Measurements from ENCODE around the gene PKN1. TPM values are rescaled to one million over a fixed set of nuclear protein-coding genes. Genes with fewer than 3 reads are reported as not detected.

The PKN1 gene
- total RNA-seq, 3 donors from 2014 or later (not counting 1 experiment from before 2014, with no cell fraction given): 323 to 351 (median 350) TPM

- Histone ChIP-seq H3K4me1 (ENCODE audit: control insufficient read depth, insufficient read depth, low read length) (peaks cover 39% of the 10 kb centered on the region), H3K9me3 (ENCODE audit: control insufficient read depth, insufficient read depth, low read length) (no peaks in the 10 kb centered on the region), H3K36me3 (ENCODE audit: control insufficient read depth, insufficient read depth, low read length) (peaks cover 66% of the 10 kb centered on the region), H3K4me3 (ENCODE audit: low read length) (no peak overlapping the region), H3K27me3 (ENCODE audit: control insufficient read depth, insufficient read depth, low read length) (no peaks in the 10 kb centered on the region), H3K27ac (ENCODE audit: low read length) (no peak overlapping the region)
- 97% methylated on average over 2 of the region's 5 CpGs for WGBS (ENCODE audit: insufficient coverage)
- Mint-ChIP-seq H3K27ac (peak overlapping the region; percentile 85 to 91), H3K4me1 (peaks cover 23 to 39% of the 10 kb centered on the region in 2 donors), H3K4me3 (peak overlapping the region; percentile 37), H3K36me3 (peaks cover 5% of the 10 kb centered on the region), H3K27me3 (ENCODE audit: low read depth in 2 of 2) (no peaks in the 10 kb centered on the region), H3K9me3 (no peaks in the 10 kb centered on the region)
- no peak for TF ChIP-seq CTCF (IDR thresholded peaks at IDR 0.05)
- DNase-seq (no peak), ATAC-seq (no peak)
- intact Hi-C loops (cut with micrococcal nuclease): no loop called here
Observed at GRCh38 chr19:14390548-14390947, 42.6 kb upstream of the PKN1 start.

- no peaks in the 10 kb centered on the region for H3K27me3 Mint-ChIP-seq (ENCODE audit: low read depth in 2 of 2)
- Histone ChIP-seq H3K9me3 (ENCODE audit: control insufficient read depth, insufficient read depth, low read length) (no peaks in the 10 kb centered on the region), H3K4me3 (ENCODE audit: low read length) (no peak overlapping the region), H3K36me3 (ENCODE audit: control insufficient read depth, insufficient read depth, low read length) (peaks cover 73% of the 10 kb centered on the region), H3K4me1 (ENCODE audit: control insufficient read depth, insufficient read depth, low read length) (peaks cover 31% of the 10 kb centered on the region), H3K27me3 (ENCODE audit: control insufficient read depth, insufficient read depth, low read length) (no peaks in the 10 kb centered on the region), H3K27ac (ENCODE audit: low read length) (no peak overlapping the region)
- peaks cover 22 to 38% of the 10 kb centered on the region in 2 donors for H3K4me1 Mint-ChIP-seq
- no peak for DNase-seq
- H3K27ac Mint-ChIP-seq: peak overlapping the region; percentile 85 to 91
- no peak for ATAC-seq
- TF ChIP-seq CTCF (IDR thresholded peaks at IDR 0.05): no peak
- intact Hi-C loops (cut with micrococcal nuclease): no loop called here
- no peak overlapping the region for H3K4me3 Mint-ChIP-seq
- no peaks in the 10 kb centered on the region for H3K9me3 Mint-ChIP-seq
- WGBS (ENCODE audit: insufficient coverage): 96% methylated on average over 9 of the region's 10 CpGs
- peaks cover 5% of the 10 kb centered on the region for H3K36me3 Mint-ChIP-seq
Observed at GRCh38 chr19:14391156-14391821, 41.8 kb upstream of the PKN1 start.

- H3K36me3 ChIP-seq (ENCODE audit: control insufficient read depth, insufficient read depth, low read length): peaks cover 83% of the 10 kb centered on the region
- H3K36me3 Mint-ChIP-seq: peaks cover 5% of the 10 kb centered on the region
- H3K4me1 Mint-ChIP-seq: peaks cover 31 to 52% of the 10 kb centered on the region in 2 donors
- H3K27me3 Mint-ChIP-seq (ENCODE audit: low read depth in 2 of 2): no peaks in the 10 kb centered on the region
- peaks cover 14% of the 10 kb centered on the region for H3K4me1 ChIP-seq (ENCODE audit: control insufficient read depth, insufficient read depth, low read length)
- no peak overlapping the region for H3K4me3 ChIP-seq (ENCODE audit: low read length)
- H3K27ac ChIP-seq (ENCODE audit: low read length): no peak overlapping the region
- no peak for TF ChIP-seq CTCF (IDR thresholded peaks at IDR 0.05)
- H3K9me3 ChIP-seq (ENCODE audit: control insufficient read depth, insufficient read depth, low read length): no peaks in the 10 kb centered on the region
- no peaks in the 10 kb centered on the region for H3K9me3 Mint-ChIP-seq
- WGBS (ENCODE audit: insufficient coverage): 72% methylated on average over 5 of the region's 5 CpGs
- peak in 2 of 3 donors; percentile 2 to 6 for ATAC-seq
- H3K27me3 ChIP-seq (ENCODE audit: control insufficient read depth, insufficient read depth, low read length): no peaks in the 10 kb centered on the region
- intact Hi-C loops (cut with micrococcal nuclease): no loop called here
- H3K27ac Mint-ChIP-seq: peak overlapping the region; percentile 84 to 88
- DNase-seq: peak in 1 of 2 donors; percentile 24
- no peak overlapping the region for H3K4me3 Mint-ChIP-seq
Observed at GRCh38 chr19:14393329-14393728, 39.8 kb upstream of the PKN1 start.

- 92% methylated on average over 9 of the region's 9 CpGs for WGBS (ENCODE audit: insufficient coverage)
- peak overlapping the region; percentile 84 to 88 for H3K27ac Mint-ChIP-seq
- no peak for TF ChIP-seq CTCF (IDR thresholded peaks at IDR 0.05)
- Histone ChIP-seq H3K27ac (ENCODE audit: low read length) (no peak overlapping the region), H3K36me3 (ENCODE audit: control insufficient read depth, insufficient read depth, low read length) (peaks cover 85% of the 10 kb centered on the region), H3K9me3 (ENCODE audit: control insufficient read depth, insufficient read depth, low read length) (no peaks in the 10 kb centered on the region), H3K27me3 (ENCODE audit: control insufficient read depth, insufficient read depth, low read length) (no peaks in the 10 kb centered on the region), H3K4me3 (ENCODE audit: low read length) (no peak overlapping the region), H3K4me1 (ENCODE audit: control insufficient read depth, insufficient read depth, low read length) (peaks cover 8% of the 10 kb centered on the region)
- peaks cover 25 to 46% of the 10 kb centered on the region in 2 donors for H3K4me1 Mint-ChIP-seq
- H3K27me3 Mint-ChIP-seq (ENCODE audit: low read depth in 2 of 2): no peaks in the 10 kb centered on the region
- ATAC-seq (peak in 2 of 3 donors; percentile 14 to 16), DNase-seq (peak in 1 of 2 donors; percentile 29)
- peaks cover 5% of the 10 kb centered on the region for H3K36me3 Mint-ChIP-seq
- H3K4me3 Mint-ChIP-seq: peak overlapping the region; percentile 25
- H3K9me3 Mint-ChIP-seq: no peaks in the 10 kb centered on the region
- intact Hi-C loops (cut with micrococcal nuclease): no loop called here
Observed at GRCh38 chr19:14394167-14394566, 38.9 kb upstream of the PKN1 start.
